Coronary artery (tissue), 2 donors: ENCODE results near the gene C10orf67.

Source experiments
- DNase-seq: peaks from one replicate; pipeline ENCODE4 v3.0.0-alpha.2; 2017; ENCODE audit warnings: low spot score
- H3K27ac ChIP-seq, 2 donors: fragments of 200-600 bp; sonication (generic); one replicate each; pipeline ENCODE4 v1.5.1; 2016 to 2019
- H3K4me3 ChIP-seq: fragments of 200-600 bp; sonication (generic); 2 replicates; pipeline ENCODE4 v1.5.1; 2016; ENCODE audit warnings: mild to moderate bottlenecking, moderate library complexity
- TF ChIP-seq, protein P1 (sequence below): fragments of 200-600 bp; sonication (generic); IDR thresholded peaks from one replicate; pipeline ENCODE4 v1.5.1; 2019; ENCODE audit warnings: antibody characterized with exemption

The C10orf67 gene

DNA sequence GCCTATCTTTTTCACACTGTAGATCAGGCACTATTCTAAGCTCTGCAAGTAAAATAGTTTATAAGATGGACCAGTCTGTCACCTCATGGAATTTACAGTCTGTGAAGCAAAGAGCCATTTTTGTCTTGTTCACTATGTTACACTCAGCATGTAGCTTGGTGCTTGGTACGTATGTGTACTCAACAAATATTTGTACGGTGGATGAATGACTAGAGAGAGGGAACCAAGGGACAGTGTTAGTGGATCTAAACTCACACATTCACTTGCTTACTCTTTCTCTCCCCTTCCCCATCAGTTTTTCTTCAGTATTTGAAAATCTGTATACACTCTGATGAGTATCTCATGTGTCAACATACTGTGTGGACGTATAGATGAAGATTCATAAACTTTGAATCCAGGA lies 106.6 kb downstream of the C10orf67 start:
- Histone ChIP-seq H3K27ac (no peak overlapping the region), H3K4me3 (no peak overlapping the region)
- no peak for DNase-seq
- TF ChIP-seq, protein P1, sequence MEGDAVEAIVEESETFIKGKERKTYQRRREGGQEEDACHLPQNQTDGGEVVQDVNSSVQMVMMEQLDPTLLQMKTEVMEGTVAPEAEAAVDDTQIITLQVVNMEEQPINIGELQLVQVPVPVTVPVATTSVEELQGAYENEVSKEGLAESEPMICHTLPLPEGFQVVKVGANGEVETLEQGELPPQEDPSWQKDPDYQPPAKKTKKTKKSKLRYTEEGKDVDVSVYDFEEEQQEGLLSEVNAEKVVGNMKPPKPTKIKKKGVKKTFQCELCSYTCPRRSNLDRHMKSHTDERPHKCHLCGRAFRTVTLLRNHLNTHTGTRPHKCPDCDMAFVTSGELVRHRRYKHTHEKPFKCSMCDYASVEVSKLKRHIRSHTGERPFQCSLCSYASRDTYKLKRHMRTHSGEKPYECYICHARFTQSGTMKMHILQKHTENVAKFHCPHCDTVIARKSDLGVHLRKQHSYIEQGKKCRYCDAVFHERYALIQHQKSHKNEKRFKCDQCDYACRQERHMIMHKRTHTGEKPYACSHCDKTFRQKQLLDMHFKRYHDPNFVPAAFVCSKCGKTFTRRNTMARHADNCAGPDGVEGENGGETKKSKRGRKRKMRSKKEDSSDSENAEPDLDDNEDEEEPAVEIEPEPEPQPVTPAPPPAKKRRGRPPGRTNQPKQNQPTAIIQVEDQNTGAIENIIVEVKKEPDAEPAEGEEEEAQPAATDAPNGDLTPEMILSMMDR: no peak

DNA sequence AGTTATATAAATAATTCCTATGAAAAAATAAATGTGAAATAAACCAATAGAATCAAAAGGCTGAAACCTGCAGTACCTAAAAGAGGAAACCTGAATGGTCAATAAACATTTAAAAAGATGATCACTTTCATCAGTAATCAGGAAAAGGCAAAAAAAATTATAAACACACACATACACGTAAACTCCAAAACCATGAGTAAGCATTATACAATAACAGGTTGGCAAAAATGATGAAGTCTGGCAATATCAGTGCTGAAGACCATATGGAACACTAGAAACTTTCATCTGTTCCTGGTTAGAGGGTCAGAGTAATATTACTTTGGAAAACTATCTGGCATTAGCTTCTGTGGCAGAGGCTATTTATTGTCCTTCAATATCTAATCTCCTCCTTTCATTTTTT lies 114.0 kb downstream of the C10orf67 start:
- no peak for DNase-seq
- H3K4me3 ChIP-seq: no peak overlapping the region
- TF ChIP-seq, protein P1: no peak
- H3K27ac ChIP-seq: no peak overlapping the region

DNA sequence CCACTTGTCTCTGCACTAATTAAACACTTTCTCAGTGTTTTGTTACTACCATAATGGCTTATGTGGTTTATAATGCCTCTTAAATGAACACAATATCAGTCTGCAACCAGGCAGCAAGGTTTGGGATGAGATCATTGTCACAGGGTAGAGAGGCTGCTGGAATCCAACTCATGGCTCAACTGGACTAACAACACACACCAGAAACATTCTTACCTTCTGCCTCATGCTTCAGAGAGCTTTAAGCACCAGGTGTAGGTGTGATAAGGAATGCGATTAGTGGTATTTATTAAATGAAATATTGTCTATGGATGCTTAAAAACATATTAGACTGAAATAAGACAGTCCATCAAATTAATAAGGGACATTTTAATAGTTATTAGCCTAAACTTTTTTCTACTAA lies 127.1 kb downstream of the C10orf67 start:
- TF ChIP-seq, protein P1: no peak
- Histone ChIP-seq H3K4me3 (no peak overlapping the region), H3K27ac (no peak overlapping the region)
- DNase-seq: no peak

DNA sequence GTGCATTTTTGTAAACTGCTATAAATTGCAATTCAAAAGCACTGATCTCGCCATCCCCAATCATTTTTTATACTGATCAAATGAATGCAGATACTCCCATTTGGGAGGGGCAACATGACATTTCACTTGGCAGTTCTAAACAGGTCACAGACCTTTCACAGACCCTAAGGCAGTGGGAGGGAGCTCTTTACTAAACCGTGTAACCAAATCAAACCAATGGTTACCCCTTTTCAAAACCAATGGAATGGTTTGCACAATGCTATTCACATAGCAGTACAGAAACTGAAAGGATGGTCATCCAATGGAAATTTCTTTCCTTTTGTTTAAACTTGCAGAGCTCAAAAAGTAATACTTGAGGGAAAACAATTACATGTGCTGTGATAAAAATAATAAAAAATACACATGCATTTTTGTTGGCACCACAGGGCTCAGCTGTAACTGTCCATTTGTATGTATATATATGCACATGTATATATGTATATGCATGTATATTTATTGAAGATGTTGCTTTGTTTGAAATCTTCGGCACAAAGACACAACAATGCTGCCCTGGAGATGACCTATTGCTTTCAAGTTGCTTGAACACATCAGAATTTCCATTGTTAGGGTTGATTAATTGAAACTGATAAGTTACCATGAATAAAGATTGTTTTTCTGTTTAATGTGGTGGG lies 138.5 kb downstream of the C10orf67 start:
- DNase-seq: no peak
- Histone ChIP-seq H3K27ac (no peak overlapping the region), H3K4me3 (no peak overlapping the region)
- TF ChIP-seq, protein P1: no peak

DNA sequence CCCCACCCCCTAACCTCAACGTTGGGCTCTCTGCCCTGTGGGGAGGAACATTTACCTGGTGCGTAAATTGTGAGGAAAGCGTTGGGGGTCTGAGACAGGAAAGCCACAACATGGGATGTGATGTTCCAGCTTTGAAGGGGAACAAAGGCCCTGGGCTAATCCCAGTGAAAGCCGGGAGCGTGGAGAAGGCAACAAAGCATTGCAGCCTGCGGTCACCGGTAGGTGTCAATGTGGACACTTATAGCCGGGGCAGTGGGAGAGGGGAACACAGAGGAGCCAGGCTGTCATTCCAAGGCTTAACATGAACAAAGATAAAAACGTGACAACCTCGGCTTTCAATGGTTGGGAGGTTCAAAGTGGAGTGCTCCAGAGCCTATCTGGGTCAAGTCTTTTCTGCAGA lies 139.8 kb downstream of the C10orf67 start:
- DNase-seq: no peak
- H3K27ac ChIP-seq: no peak overlapping the region
- TF ChIP-seq, protein P1: no peak
- no peak overlapping the region for H3K4me3 ChIP-seq

DNA sequence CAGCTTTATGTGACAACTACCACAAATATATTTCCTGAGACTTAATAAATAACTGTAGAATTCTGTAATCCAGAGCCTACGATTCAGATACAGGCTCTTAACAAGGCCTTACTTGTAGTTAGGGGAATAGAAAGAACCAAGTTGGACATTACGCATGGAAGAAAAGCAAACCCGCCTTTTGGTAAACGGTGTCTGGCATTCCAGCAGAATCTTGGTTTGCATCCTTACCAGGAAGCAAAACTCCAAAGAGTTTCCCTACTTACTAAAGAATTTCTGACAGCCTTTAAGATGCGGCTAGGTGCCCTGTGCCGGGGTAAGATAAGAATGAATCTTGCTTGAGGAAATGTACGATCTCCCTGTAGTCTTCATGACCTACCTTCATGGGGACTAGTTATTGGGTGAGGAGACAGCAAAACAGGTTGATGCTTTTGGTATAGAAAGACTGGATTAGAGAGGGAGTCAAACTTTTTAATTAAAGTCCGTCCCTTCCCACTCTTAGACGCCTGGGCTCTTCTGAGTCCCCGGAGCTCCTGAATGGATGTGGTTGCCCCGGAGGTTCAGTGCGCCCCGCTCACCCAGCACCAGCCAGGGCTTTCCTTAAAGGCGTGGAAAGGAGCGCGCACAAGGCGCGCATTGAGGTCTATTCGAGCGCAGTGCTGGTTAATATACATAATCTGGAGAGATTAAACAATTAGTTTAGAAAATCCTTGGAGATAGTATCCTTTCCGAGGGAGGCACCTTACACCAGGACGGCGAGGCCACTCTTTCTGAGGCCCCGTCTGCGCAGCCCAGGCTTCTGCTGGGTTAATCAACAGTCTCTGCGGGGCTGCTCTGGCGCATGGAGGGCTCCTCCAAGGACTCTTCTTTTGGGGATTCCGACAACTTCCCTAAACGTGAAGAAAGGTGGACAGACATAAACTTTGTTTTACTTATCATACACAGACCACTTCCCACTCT lies 140.9 kb downstream of the C10orf67 start:
- Histone ChIP-seq H3K27ac (no peak overlapping the region), H3K4me3 (no peak overlapping the region)
- DNase-seq: no peak
- TF ChIP-seq, protein P1: no peak
